ENCODE measurements around the gene FAM131B.

Gene FAM131B

DNA sequence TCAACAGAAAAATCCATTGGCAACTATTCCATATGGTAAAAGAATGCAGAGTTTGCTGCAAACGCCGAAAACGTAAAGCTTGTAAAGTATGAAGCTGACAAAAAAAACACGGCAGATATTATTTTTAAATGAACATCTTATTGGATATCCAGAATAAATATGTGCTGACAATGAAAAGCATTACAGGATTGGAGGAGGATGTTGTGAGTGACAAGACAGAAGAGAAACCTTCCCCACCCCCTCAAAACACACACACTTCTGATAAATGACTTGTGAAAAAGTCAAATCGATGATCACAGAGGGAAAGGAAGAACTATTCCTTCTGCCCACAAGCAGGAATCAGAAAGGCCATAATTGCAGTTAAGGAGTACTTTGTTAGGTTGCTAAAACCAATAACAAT lies 14.6 kb downstream of the FAM131B start:
- TF ChIP-seq ZNF274 (IDR thresholded peaks at IDR 0.05; ENCODE audit: low read depth, low read length): no peak
- H3K4me3 ChIP-seq (ENCODE audit: low read length): no peak overlapping the region

DNA sequence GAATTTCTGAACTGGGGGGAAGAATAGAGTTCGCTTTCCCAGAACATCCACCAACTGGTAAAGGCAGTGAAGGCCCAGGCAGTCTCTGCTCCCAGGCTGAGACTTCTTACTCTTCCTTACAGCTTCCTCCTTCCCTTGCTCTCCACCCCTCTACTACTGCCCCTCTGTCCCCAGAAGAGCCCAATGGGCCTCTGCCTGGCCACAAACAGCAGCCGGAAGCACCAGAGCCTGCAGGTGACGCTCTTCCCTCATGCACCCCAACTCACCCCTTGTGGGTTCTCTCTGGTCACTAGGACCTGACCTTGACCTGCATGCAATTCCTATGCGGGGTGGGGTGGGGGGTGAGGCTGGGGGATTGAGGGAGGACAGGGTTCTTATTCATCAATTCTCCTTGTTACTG lies 16.5 kb downstream of the FAM131B start:
- no peak for TF ChIP-seq ZNF274 (IDR thresholded peaks at IDR 0.05; ENCODE audit: low read depth, low read length)
- no peak overlapping the region for H3K4me3 ChIP-seq (ENCODE audit: low read length)

DNA sequence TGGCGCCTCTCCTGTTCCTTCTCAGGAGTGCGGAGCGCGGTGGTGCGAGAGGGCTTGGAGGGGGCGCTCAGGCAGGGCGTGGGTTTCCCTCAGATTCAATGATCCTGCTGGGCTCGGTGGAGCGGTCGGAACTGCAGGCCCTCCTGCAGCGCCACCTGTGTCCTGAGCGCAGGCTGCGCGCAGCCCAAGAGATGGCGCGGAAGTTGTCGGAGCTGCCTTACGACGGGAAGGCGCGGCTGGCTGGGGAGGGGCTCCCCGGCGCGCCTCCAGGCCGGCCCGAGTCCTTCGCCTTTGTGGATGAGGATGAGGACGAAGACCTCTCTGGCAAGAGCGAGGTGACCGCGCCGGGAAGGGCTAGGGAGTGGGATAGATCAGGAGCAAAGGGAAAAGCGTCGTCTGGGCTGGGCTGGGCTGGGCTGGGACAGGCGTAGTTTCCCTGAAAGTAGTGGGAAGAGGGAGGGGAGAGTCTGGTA lies 17.0 kb downstream of the FAM131B start:
- H3K4me3 ChIP-seq (ENCODE audit: low read length): no peak overlapping the region
- TF ChIP-seq ZNF274 (IDR thresholded peaks at IDR 0.05; ENCODE audit: low read depth, low read length): no peak

DNA sequence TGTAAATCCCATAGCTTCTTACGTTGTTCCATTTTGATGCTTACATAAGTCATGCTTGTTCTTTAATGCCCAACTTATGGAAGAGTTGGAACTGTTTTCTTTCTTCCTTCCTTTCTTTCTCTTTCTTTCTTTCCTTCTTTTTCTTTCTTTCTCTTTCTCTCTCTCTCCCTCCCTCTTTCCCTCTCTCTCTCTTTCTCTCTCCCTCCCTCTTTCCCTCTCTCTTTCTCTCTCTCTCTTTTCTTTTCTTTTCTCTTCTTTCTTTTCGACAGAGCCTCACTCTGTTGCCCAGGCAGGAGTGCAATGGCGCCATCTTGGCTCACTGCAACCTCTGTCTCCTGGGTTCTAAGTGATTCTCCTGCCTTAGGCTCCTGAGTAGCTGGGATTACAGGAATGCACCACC lies 18.9 kb downstream of the FAM131B start:
- no peak for TF ChIP-seq ZNF274 (IDR thresholded peaks at IDR 0.05; ENCODE audit: low read depth, low read length)
- no peak overlapping the region for H3K4me3 ChIP-seq (ENCODE audit: low read length)

DNA sequence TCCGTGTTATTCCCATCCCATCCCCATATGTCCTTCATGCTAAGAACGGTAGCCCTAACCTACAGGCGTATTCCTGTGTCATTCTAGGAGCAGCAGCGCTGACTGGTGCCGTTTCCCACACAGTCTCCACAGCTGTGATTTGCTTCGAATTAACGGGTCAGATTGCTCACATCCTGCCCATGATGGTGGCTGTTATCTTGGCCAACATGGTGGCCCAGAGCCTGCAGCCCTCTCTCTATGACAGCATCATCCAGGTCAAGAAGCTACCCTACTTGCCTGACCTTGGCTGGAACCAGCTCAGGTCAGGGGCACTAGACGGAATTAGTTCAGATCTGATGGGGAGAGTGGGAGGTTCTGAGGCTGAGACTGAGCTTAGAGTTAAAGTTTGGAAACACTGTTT lies 20.7 kb downstream of the FAM131B start:
- TF ChIP-seq ZNF274 (IDR thresholded peaks at IDR 0.05; ENCODE audit: low read depth, low read length): no peak
- H3K4me3 ChIP-seq (ENCODE audit: low read length): no peak overlapping the region

DNA sequence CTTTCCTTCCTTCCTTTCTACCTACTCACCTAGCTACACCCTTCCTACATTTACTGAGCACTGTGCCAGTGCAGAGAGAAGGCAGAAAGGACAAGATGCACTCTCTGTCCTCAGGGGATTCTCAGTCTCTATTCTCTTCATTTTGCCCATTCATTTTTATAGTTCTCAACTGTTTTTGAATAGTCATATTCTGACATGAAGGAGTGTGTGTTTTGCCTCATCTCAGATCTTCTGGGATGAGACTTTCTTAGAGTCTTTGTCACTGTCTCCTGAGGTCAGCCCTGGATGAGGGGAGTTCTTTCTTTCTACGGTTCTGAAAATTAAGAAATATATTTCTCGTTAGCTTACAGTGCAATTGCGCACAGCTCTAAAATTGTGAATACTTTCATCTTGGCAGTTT lies 25.3 kb downstream of the FAM131B start:
- no peak for TF ChIP-seq ZNF274 (IDR thresholded peaks at IDR 0.05; ENCODE audit: low read depth, low read length)

DNA sequence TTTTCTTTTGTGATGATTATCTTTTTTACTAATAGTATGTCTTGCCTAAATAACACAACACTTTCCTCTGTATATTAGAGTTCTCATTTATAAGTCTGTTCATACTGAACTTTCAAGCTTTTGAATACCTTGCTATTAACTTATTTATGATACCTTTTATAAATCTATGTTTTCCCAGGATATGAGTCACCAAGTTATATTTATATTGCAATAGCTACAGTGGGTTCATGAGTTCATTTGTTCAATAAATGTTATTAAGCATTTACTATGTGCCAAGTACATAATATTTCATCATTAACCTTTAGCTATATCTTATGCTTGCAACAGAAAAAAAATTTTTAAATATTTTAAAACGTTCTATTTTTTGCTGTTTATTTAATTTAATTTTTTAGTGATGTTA lies 28.3 kb downstream of the FAM131B start:
- TF ChIP-seq ZNF274 (IDR thresholded peaks at IDR 0.05; ENCODE audit: low read depth, low read length): no peak
- no peak overlapping the region for H3K4me3 ChIP-seq (ENCODE audit: low read length)

More for the DNA sequence above, 25.3 kb downstream of the FAM131B start:
- H3K4me3 ChIP-seq (ENCODE audit: low read length): no peak overlapping the region

DNA sequence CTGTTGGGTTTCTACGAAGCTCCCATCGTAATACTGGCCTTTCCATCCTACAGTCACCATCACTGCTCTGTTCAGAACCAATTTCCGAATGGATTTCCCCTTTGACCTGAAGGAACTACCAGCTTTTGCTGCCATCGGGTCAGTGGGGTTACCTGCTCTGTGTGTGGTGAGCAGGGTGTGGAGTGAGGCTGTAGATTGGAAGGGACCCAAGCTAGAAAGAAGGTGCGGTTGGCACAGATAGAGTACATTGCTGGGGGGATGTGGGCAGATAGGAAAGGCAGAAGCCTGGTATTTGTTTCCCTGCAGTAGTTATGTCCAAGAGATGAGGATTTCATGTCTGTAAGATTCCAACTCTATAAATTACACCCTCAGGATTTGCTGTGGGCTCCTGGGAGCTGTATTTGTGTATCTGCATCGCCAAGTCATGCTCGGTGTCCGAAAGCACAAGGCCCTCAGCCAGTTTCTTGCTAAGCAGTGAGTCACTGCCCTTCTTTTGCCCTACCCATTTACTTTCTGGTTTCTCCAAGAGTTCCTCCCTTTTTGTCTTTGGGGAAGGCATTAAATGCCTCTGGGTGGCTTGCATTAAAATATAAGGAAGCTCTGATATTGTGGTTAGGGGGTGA lies 31.2 kb downstream of the FAM131B start:
- no peak for TF ChIP-seq ZNF274 (IDR thresholded peaks at IDR 0.05; ENCODE audit: low read depth, low read length)
- H3K4me3 ChIP-seq (ENCODE audit: low read length): no peak overlapping the region

DNA sequence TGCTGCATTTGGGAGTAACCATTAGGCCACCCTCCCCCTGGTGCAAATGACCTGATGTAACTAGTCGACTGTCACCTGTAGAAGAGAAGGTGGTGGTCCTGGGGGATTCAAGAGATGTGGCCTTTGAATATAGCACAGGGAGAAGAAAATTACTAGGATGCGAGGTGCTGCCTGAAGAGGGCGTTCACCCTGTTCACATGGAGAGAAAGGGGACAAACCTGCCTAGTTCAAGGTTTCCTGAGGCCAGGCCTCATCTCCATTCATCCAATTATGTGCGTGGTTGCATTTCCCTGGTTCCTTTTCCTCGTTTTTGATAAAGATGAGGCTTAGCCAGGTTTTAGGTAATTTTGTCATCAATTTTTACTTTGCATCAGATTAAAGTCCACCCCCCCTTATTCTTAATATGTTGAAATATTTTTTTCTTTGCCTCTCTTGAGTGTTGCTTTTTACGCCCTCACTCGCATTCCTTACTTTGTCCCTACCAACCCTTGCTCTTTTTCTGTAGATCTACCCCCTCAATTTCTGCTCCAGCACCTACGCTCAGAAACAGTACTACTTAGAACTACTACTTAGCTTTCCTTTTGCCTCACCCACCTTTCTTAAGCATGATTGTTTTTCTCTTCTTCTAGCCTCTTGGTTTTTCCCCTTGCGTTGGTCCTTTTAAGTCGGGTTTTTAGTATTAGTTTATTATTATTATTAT lies 32.9 kb downstream of the FAM131B start:
- TF ChIP-seq ZNF274 (IDR thresholded peaks at IDR 0.05; ENCODE audit: low read depth, low read length): no peak
- H3K4me3 ChIP-seq (ENCODE audit: low read length): no peak overlapping the region

DNA sequence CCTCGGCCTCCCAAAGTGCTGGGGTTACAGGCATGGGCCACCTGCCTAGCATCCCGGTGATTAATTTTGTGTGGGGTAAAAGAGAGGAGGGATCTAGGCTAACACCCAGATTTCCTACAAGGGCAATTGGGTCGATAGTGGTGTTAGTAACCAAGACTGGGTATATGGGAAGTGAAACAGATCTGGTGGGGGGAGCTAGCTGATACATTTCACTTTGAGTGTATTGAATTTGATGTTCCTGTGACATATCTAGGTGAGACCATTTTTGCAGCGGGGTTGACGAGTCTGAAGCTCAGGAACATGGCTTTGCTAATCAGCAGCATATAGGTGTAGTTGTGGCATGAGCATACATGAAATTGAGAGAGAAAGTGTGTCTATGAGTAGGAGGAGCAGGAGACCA lies 34.6 kb downstream of the FAM131B start:
- no peak for TF ChIP-seq ZNF274 (IDR thresholded peaks at IDR 0.05; ENCODE audit: low read depth, low read length)
- no peak overlapping the region for H3K4me3 ChIP-seq (ENCODE audit: low read length)

DNA sequence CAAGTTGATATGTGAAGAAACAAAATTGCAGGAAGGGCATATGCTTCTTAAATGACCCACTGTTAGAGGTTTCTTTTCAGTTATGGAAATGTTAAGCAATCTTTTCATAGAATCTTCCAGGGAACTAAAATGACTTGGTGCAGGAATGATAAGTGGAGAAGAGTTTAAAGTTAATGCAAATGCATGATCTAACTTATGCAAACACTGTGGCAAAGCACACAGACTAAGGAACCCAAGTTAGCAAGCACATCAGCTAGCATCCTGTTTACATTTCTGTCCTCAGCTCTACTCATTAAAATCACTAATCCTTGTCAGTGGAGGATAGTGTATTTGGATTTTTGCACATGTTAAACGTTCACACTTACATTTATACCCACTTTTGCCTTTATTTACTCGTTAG lies 37.3 kb downstream of the FAM131B start:
- H3K4me3 ChIP-seq (ENCODE audit: low read length): no peak overlapping the region
- TF ChIP-seq ZNF274 (IDR thresholded peaks at IDR 0.05; ENCODE audit: low read depth, low read length): no peak

DNA sequence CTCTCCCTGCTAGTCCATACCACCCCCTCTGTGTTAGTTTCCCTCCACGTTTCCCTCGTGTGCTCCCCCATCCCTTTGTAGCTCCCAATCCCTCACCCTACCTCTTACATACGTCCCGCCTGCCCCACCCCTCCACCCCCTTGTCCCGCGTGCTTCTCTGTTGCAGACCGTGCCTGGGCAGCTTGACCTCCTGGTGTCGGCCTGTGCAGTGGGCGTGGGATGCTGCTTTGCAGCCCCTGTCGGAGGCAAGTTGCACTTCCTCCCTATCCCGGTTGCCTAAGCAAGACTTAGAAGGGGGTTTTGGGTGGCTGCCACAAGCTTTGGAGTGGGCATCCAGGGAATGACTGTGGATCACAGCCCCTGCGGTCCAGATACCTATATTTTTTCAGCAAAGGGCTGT lies 38.9 kb downstream of the FAM131B start:
- no peak for TF ChIP-seq ZNF274 (IDR thresholded peaks at IDR 0.05; ENCODE audit: low read depth, low read length)
- H3K4me3 ChIP-seq (ENCODE audit: low read length): no peak overlapping the region

DNA sequence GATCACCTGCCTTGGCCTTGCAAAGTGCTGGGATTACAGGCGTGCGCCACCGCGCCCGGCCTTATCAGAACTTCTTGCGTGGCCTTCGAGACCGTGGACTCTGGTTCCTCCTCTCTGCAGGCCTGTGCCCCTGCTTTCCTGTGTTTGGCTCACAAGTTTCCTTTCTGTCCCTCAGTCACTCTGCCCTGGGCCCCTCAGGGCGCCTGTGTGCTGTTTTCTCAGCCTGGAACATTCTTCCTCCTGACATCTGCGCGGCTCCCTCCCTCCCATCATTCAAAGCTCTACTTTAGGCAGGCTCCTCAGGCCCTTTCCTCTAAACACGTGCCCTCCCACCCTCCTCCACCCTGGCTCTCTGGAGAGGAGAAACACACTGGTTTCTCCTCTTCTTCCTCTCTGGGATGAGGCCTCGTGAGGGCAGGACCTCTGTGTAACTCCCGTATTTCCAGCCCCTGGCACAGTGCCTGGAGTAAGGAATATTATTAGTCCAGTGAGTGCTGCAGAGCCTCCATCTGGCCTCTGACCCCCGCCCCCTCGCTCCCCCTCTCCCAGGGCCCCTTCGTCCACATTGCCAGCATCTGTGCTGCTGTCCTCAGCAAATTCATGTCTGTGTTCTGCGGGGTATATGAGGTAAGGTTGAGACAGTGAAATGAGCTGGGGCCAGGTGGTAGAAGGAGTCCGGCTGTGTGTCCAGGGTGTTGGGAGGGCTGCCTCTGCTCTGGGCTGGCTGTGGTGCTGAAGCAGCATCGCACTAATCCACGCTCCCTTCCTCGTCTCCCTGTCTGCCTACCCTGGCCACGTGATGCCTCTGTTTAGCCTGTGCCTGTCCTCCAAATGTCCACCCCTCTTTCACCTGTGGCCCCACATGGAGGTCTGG lies 39.5 kb downstream of the FAM131B start:
- TF ChIP-seq ZNF274 (IDR thresholded peaks at IDR 0.05; ENCODE audit: low read depth, low read length): no peak
- no peak overlapping the region for H3K4me3 ChIP-seq (ENCODE audit: low read length)

DNA sequence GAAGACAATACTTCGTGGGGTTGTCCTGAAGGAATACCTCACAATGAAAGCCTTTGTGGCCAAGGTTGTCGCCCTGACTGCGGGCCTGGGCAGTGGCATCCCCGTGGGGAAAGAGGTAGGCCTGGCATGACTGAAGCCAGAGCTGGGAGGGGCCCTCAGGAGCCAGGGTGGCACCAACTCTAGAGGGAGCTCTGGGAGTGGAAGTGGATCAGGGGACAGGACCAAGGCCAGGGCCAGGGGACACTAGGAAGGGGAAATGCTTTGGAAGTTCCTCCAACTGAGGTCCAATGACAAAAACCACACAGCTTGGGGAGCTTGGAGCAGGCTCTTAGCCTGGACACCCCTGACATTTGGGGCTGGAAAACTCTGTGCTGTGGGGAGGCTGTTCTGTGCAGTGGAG lies 40.8 kb downstream of the FAM131B start:
- no peak overlapping the region for H3K4me3 ChIP-seq (ENCODE audit: low read length)
- no peak for TF ChIP-seq ZNF274 (IDR thresholded peaks at IDR 0.05; ENCODE audit: low read depth, low read length)

DNA sequence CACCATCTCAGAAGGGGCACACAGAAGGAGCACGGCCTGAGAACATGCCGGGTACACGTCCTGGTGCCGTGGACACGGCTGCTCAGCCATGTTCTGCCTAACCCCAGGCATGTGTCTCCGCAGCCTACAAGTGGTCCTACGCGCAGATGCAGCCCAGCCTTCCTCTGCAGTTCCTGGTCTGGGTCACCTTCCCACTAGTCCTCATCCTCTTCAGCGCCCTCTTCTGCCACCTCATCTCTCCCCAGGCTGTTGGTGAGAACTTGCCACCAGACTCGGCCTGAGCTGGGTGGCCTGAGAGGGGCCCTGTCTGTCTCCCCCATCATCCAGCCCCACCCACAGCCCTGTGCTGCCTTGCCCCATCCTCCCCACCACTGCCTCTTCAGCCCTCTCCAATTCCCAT lies 41.3 kb downstream of the FAM131B start:
- H3K4me3 ChIP-seq (ENCODE audit: low read length): no peak overlapping the region
- no peak for TF ChIP-seq ZNF274 (IDR thresholded peaks at IDR 0.05; ENCODE audit: low read depth, low read length)

Measured in GM08714 (cell line).